HepG2 (cell line): Measurements from ENCODE around the gene B3GNT5. TPM values are rescaled to one million over a fixed set of nuclear protein-coding genes. Genes with fewer than 3 reads are reported as not detected.

ENCODE experiments used
- ASH2L ChIP-seq: fragments of 300-600, 200-600 bp; sonication (generic); IDR thresholded peaks from 2 replicates; pipeline ENCODE4 v1.7.0; 2017; ENCODE audit warnings: low read depth, mild to moderate bottlenecking, moderate library complexity, mixed read lengths, low read length; ENCODE audit not compliant: insufficient read length
- CREM ChIP-seq, 2 experiments: sonication (generic) in 1 of 2; formaldehyde crosslinking in 1 of 2; IDR thresholded peaks; 2 replicates each; pipeline versions ENCODE4 v1.4.0 to v1.6.1; 2016 to 2020; ENCODE audit warnings: antibody characterized with exemption in 1 of 2, mild to moderate bottlenecking in 1 of 2, missing genetic modification reagents in 1 of 2
- KAT8 ChIP-seq: IDR thresholded peaks from 2 replicates; pipeline ENCODE4 v1.6.1; 2016; ENCODE audit warnings: missing genetic modification reagents, missing compliant biosample characterization
- MTERF4 ChIP-seq: sonication (generic); formaldehyde crosslinking; IDR thresholded peaks from 2 replicates; pipeline ENCODE4 v1.8.0; 2023; ENCODE audit warnings: mild to moderate bottlenecking, missing genetic modification reagents
- POGZ ChIP-seq: sonication (generic); formaldehyde crosslinking; IDR thresholded peaks from 2 replicates; pipeline ENCODE4 v1.4.0; 2020; ENCODE audit warnings: mild to moderate bottlenecking, missing genetic modification reagents
- SALL2 ChIP-seq: sonication (generic); formaldehyde crosslinking; IDR thresholded peaks from 2 replicates; pipeline ENCODE4 v1.8.1; 2023; ENCODE audit warnings: mild to moderate bottlenecking, missing genetic modification reagents, inconsistent platforms
- THYN1 ChIP-seq: sonication (generic); formaldehyde crosslinking; IDR thresholded peaks from 2 replicates; pipeline ENCODE4 v1.8.1; 2023; ENCODE audit warnings: low read depth, mild to moderate bottlenecking, moderate library complexity, missing genetic modification reagents, borderline replicate concordance
- XRCC5 ChIP-seq: fragments of 200-400 bp; formaldehyde crosslinking; optimal IDR thresholded peaks from 2 replicates; pipeline ENCODE3; 2017; ENCODE audit warnings: mild to moderate bottlenecking, low read length
- ZMYM4 ChIP-seq: sonication (generic); formaldehyde crosslinking; IDR thresholded peaks from 2 replicates; pipeline ENCODE4 v1.8.1; 2023; ENCODE audit warnings: mild to moderate bottlenecking, missing genetic modification reagents
- ZNF530 ChIP-seq: sonication (generic); formaldehyde crosslinking; IDR thresholded peaks from 2 replicates; pipeline ENCODE4 v1.5.0; 2020; ENCODE audit warnings: low read depth, mild to moderate bottlenecking, missing genetic modification reagents
- ZNF660 ChIP-seq: sonication (generic); formaldehyde crosslinking; IDR thresholded peaks from 2 replicates; pipeline ENCODE4 v1.5.1; 2020; ENCODE audit warnings: mild to moderate bottlenecking, low read depth, missing genetic modification reagents, borderline replicate concordance
- ZNF740 ChIP-seq: sonication (generic); formaldehyde crosslinking; IDR thresholded peaks from 2 replicates; pipeline ENCODE4 v1.4.0; 2020; ENCODE audit warnings: missing genetic modification reagents
- polyA plus RNA-seq, 8 experiments: library from polyadenylated mRNA; depleted of rRNA in 3 of 8; stranded (reverse) in 7 of 8; unstranded in 1 of 8; fragments of >200 nt; fragmentation: Illumina TruSeq in 4 of 8; extraction: Trizol in 4 of 8; gene quantifications; 2 replicates each; pipeline versions ENCODE4 v1.2.1 to v1.2.3, GENCODE V29; 2011 to 2016; ENCODE audit warnings: low read depth in 4 of 8, missing spikeins in 1 of 8, mixed read lengths in 1 of 8; ENCODE audit not compliant: insufficient read depth in 1 of 8
- total RNA-seq, 5 experiments: library from RNA; depleted of rRNA; stranded (reverse); fragments of >200 nt; fragmentation: Illumina TruSeq; extraction: Trizol; gene quantifications; 2 replicates each; pipeline ENCODE4 v1.2.3, GENCODE V29; 2016; ENCODE audit warnings: low read depth in 1 of 5
- TF ChIP-seq, protein P1 (sequence below): sonication (generic); formaldehyde crosslinking; IDR thresholded peaks from 2 replicates; pipeline ENCODE4; 2020; ENCODE audit warnings: missing genetic modification reagents, mild to moderate bottlenecking, borderline replicate concordance
- TF ChIP-seq, protein P2 (sequence below): sonication (generic); formaldehyde crosslinking; IDR thresholded peaks from 2 replicates; pipeline ENCODE4 v1.4.0; 2020; ENCODE audit warnings: missing genetic modification reagents
- TF ChIP-seq, protein P3 (sequence below): sonication (generic); formaldehyde crosslinking; IDR thresholded peaks from 2 replicates; pipeline ENCODE4 v1.4.0; 2020; ENCODE audit warnings: mild to moderate bottlenecking, missing genetic modification reagents

B3GNT5 gene
- total and polyA plus RNA-seq, 2 of the 13 experiments (the other 11 are each of a cell fraction or from before 2014, with no cell fraction given), result not detected

GRCh38 chr3:183212565-183212964 lies 40.5 kb upstream of the B3GNT5 start (continued):
- TF ChIP-seq, protein P1, sequence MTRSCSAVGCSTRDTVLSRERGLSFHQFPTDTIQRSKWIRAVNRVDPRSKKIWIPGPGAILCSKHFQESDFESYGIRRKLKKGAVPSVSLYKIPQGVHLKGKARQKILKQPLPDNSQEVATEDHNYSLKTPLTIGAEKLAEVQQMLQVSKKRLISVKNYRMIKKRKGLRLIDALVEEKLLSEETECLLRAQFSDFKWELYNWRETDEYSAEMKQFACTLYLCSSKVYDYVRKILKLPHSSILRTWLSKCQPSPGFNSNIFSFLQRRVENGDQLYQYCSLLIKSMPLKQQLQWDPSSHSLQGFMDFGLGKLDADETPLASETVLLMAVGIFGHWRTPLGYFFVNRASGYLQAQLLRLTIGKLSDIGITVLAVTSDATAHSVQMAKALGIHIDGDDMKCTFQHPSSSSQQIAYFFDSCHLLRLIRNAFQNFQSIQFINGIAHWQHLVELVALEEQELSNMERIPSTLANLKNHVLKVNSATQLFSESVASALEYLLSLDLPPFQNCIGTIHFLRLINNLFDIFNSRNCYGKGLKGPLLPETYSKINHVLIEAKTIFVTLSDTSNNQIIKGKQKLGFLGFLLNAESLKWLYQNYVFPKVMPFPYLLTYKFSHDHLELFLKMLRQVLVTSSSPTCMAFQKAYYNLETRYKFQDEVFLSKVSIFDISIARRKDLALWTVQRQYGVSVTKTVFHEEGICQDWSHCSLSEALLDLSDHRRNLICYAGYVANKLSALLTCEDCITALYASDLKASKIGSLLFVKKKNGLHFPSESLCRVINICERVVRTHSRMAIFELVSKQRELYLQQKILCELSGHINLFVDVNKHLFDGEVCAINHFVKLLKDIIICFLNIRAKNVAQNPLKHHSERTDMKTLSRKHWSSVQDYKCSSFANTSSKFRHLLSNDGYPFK (CRISPR knock-in tag), result no peak
- no peak for TF ChIP-seq THYN1 (CRISPR knock-in tag)
- no peak for TF ChIP-seq CREM (IDR thresholded peaks at IDR 0.05)
- no peak for TF ChIP-seq CREM (CRISPR knock-in tag; IDR thresholded peaks at IDR 0.05)
- no peak for TF ChIP-seq POGZ (CRISPR knock-in tag)
- no peak for TF ChIP-seq ZNF740 (CRISPR knock-in tag)
- no peak for TF ChIP-seq ASH2L
- TF ChIP-seq ZMYM4, result no peak
- no peak for TF ChIP-seq KAT8 (CRISPR knock-in tag)
- TF ChIP-seq, protein P2, sequence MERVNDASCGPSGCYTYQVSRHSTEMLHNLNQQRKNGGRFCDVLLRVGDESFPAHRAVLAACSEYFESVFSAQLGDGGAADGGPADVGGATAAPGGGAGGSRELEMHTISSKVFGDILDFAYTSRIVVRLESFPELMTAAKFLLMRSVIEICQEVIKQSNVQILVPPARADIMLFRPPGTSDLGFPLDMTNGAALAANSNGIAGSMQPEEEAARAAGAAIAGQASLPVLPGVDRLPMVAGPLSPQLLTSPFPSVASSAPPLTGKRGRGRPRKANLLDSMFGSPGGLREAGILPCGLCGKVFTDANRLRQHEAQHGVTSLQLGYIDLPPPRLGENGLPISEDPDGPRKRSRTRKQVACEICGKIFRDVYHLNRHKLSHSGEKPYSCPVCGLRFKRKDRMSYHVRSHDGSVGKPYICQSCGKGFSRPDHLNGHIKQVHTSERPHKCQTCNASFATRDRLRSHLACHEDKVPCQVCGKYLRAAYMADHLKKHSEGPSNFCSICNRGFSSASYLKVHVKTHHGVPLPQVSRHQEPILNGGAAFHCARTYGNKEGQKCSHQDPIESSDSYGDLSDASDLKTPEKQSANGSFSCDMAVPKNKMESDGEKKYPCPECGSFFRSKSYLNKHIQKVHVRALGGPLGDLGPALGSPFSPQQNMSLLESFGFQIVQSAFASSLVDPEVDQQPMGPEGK (CRISPR knock-in tag), result no peak
- TF ChIP-seq, protein P3, sequence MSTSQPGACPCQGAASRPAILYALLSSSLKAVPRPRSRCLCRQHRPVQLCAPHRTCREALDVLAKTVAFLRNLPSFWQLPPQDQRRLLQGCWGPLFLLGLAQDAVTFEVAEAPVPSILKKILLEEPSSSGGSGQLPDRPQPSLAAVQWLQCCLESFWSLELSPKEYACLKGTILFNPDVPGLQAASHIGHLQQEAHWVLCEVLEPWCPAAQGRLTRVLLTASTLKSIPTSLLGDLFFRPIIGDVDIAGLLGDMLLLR (CRISPR knock-in tag), result no peak
- TF ChIP-seq ZNF660, result no peak
- TF ChIP-seq XRCC5, result no peak
- no peak for TF ChIP-seq ZNF530
- TF ChIP-seq MTERF4 (CRISPR knock-in tag), result no peak
- TF ChIP-seq SALL2 (CRISPR knock-in tag), result no peak
